Karpas-422 (cell line): ENCODE data around the gene GALNT6. TPM values are rescaled to one million over a fixed set of nuclear protein-coding genes. Genes with fewer than 3 reads are reported as not detected.

Experiments used
- DNase-seq: peaks from one replicate; pipeline ENCODE4 v3.0.0-alpha.2; 2015
- H2AFZ ChIP-seq: fragments of 200-600 bp; sonication (generic); 2 replicates; pipeline ENCODE4 v1.6.1; 2014; ENCODE audit warnings: antibody characterized with exemption, low read length, mixed read lengths
- H3K27ac ChIP-seq: fragments of 200-600 bp; sonication (generic); 2 replicates; pipeline ENCODE4 v1.5.1; 2014; ENCODE audit warnings: mild to moderate bottlenecking, low read length, moderate library complexity
- H3K27me3 ChIP-seq: fragments of 200-600 bp; sonication (generic); 2 replicates; pipeline ENCODE4 v1.6.1; 2014; ENCODE audit warnings: low read length, mixed read lengths
- H3K36me3 ChIP-seq: fragments of 200-600 bp; sonication (generic); 2 replicates; pipeline ENCODE4 v1.6.1; 2014; ENCODE audit warnings: low read length, mixed read lengths; ENCODE audit not compliant: insufficient read depth
- H3K4me1 ChIP-seq: fragments of 200-600 bp; sonication (generic); 2 replicates; pipeline ENCODE4 v1.6.1; 2014; ENCODE audit warnings: mild to moderate bottlenecking, low read length, mixed read lengths
- H3K4me2 ChIP-seq: fragments of 200-600 bp; sonication (generic); 2 replicates; pipeline ENCODE4 v1.6.1; 2014; ENCODE audit warnings: low read length, low read depth, mild to moderate bottlenecking; ENCODE audit not compliant: poor library complexity, severe bottlenecking
- H3K4me3 ChIP-seq: fragments of 200-600 bp; sonication (generic); 2 replicates; pipeline ENCODE4 v1.5.1; 2014; ENCODE audit warnings: mild to moderate bottlenecking, antibody characterized with exemption, low read length, mixed read lengths
- H3K79me2 ChIP-seq: fragments of 200-600 bp; sonication (generic); 2 replicates; pipeline ENCODE4 v1.6.1; 2014; ENCODE audit warnings: mild to moderate bottlenecking, low read length, mixed read lengths
- H3K9ac ChIP-seq: fragments of 200-600 bp; sonication (generic); 2 replicates; pipeline ENCODE4 v1.6.0; 2014; ENCODE audit warnings: low read length
- H3K9me2 ChIP-seq: fragments of 200-600 bp; sonication (generic), shearing (Covaris generic); replicated peaks from 2 replicates; pipeline ENCODE4 v1.6.0; 2014; ENCODE audit warnings: mild to moderate bottlenecking, low read length, moderate library complexity; ENCODE audit not compliant: insufficient read depth
- H3K9me3 ChIP-seq: fragments of 300-700, 200-600 bp; sonication (generic); 2 replicates; pipeline ENCODE4 v1.6.1; 2014; ENCODE audit warnings: low read length, mixed read lengths
- H4K20me1 ChIP-seq: fragments of 200-600 bp; sonication (generic); 2 replicates; pipeline ENCODE4 v1.6.1; 2014; ENCODE audit warnings: mild to moderate bottlenecking, antibody characterized with exemption, low read length, low read depth; ENCODE audit not compliant: insufficient read depth
- total RNA-seq: library from RNA; depleted of rRNA; stranded (reverse); fragments of >200 nt; shearing (Covaris generic); gene quantifications from 2 replicates; pipeline ENCODE4 v1.2.3, GENCODE V29; 2014; ENCODE audit warnings: low replicate concordance

Gene GALNT6
- total RNA-seq, 1 experiment from 2014 or later: 9.1 TPM

DNA sequence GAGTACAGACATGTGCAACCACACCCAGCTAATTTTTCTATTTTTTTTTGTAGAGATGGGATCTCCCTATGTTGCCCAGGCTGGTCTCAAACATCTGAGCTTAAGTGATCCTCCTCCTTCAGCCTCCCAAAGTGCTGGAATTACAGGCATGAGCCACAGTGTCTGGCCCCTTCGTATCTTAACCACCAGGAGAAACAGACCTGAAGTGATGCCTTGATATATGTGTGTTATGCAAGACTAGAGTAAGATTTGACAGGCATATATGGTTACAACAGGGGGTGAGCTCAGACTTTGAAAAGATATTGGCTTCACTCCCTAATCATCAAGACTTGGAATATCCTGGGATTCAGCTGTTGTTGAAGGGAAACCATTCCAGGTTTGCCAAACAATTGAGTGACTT is 10.7 kb upstream of the GALNT6 start:
- Histone ChIP-seq H3K27me3 (no peaks in the 10 kb centered on the region), H3K36me3 (no peaks in the 10 kb centered on the region), H3K9ac (no peak overlapping the region), H4K20me1 (0 out of 2 replicates have a peak, but pooled peaks cover 3% of the 10 kb centered on the region), H3K4me2 (no peak overlapping the region), H3K9me3 (no peaks in the 10 kb centered on the region), H2AFZ (no peak overlapping the region), H3K79me2 (no peaks in the 10 kb centered on the region), H3K4me3 (no peak overlapping the region), H3K4me1 (no peaks in the 10 kb centered on the region), H3K27ac (no peak overlapping the region), H3K9me2 (no peaks in the 10 kb centered on the region)
- DNase-seq: no peak

DNA sequence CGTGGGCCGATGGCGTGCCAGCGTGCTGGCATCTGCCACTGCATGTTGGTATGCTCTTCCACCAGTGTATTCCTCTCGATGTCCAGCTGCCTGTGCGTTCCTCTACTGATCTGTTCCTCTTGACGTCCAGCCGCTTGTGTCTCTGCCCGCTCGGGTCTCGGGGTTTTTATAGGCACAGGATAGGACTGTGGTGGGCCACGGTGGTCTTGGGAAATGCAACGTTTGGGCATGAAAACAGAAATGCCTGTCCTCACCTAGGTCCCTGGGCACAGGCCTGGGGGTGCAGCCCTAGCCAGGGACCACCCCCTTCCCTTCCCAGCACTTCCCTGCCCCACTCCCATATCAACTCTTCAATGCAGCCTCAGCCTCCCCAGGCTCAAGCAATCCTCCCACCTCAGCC is 10.3 kb upstream of the GALNT6 start:
- Histone ChIP-seq H2AFZ (no peak overlapping the region), H4K20me1 (0 out of 2 replicates have a peak, but pooled peaks cover 3% of the 10 kb centered on the region), H3K79me2 (no peaks in the 10 kb centered on the region), H3K36me3 (no peaks in the 10 kb centered on the region), H3K9me3 (no peaks in the 10 kb centered on the region), H3K4me1 (no peaks in the 10 kb centered on the region), H3K4me3 (no peak overlapping the region), H3K9me2 (no peaks in the 10 kb centered on the region), H3K27me3 (no peaks in the 10 kb centered on the region), H3K4me2 (no peak overlapping the region), H3K9ac (no peak overlapping the region), H3K27ac (no peak overlapping the region)
- DNase-seq: no peak

DNA sequence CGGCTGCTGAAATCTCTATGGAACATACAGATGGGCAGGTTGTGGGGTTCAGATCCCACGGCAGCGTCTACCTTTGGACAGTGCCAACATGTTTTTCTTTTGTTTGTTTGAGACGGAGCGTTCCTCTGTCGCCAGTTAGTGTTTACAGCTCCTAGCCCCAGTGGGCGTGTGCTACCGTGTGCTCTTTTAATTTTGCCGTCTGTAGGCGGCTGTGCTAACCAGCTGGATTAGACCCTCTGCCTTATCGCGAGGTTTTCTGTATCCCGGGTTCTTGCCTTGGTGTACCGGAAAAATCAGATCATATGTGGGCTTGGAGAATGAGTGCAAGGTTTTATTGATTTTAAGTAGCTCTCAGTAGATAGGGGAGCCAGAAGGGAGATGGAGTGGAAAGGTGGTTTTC is 9.8 kb upstream of the GALNT6 start:
- H3K79me2 ChIP-seq: no peaks in the 10 kb centered on the region
- H3K9me2 ChIP-seq: no peaks in the 10 kb centered on the region
- DNase-seq: no peak
- H3K9ac ChIP-seq: no peak overlapping the region
- no peak overlapping the region for H3K4me3 ChIP-seq
- 0 out of 2 replicates have a peak, but pooled peaks cover 3% of the 10 kb centered on the region for H4K20me1 ChIP-seq
- H2AFZ ChIP-seq: no peak overlapping the region
- no peaks in the 10 kb centered on the region for H3K4me1 ChIP-seq
- no peak overlapping the region for H3K27ac ChIP-seq
- H3K4me2 ChIP-seq: no peak overlapping the region
- no peaks in the 10 kb centered on the region for H3K27me3 ChIP-seq
- no peaks in the 10 kb centered on the region for H3K9me3 ChIP-seq
- no peaks in the 10 kb centered on the region for H3K36me3 ChIP-seq

DNA sequence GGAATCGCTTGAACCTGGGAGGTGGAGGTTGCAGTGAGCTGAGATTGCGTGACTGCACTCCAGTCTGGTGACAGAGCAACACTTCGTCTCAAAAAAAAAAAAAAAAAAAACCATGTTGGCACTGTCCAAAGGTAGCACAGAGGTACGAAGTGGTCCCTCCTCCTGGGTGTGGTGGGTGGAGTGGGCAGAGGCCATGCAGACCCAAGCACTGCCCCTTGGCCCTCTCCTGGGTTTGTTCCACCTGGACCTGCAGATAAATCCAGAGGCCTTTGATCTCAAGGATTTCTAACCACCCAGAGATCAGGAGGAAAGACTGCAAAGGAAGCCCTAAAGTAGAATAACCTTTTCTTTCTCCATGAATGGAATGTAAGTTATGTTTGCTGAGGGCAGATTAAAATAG is 8.7 kb upstream of the GALNT6 start:
- no peak for DNase-seq
- H3K4me3 ChIP-seq: no peak overlapping the region
- no peaks in the 10 kb centered on the region for H3K79me2 ChIP-seq
- H3K27ac ChIP-seq: no peak overlapping the region
- H2AFZ ChIP-seq: no peak overlapping the region
- no peaks in the 10 kb centered on the region for H3K27me3 ChIP-seq
- H3K9me2 ChIP-seq: no peaks in the 10 kb centered on the region
- H4K20me1 ChIP-seq: 0 out of 2 replicates have a peak, but pooled peaks cover 3% of the 10 kb centered on the region
- no peak overlapping the region for H3K4me2 ChIP-seq
- no peaks in the 10 kb centered on the region for H3K36me3 ChIP-seq
- H3K9me3 ChIP-seq: no peaks in the 10 kb centered on the region
- H3K4me1 ChIP-seq: no peaks in the 10 kb centered on the region
- no peak overlapping the region for H3K9ac ChIP-seq

DNA sequence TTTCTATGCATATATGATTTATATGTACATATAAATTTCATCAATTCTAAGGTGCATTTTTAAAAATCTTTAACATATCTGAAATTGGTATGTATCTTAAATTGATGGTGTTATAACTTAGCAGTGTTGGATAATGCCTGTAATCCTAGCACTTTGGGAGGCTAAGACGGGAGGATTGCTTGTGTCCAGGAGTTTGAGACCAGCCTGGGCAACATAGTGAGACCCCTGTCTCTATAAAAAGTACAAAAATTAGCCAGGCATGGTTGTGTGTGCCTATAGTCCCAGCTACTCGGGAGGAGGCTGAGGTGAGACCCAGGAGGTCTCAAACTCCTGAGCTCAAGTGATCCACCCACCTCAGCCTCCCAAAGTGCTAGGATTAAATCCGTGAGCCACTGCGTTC is 6.5 kb upstream of the GALNT6 start:
- Histone ChIP-seq H3K9ac (no peak overlapping the region), H3K9me2 (no peaks in the 10 kb centered on the region), H3K27me3 (no peaks in the 10 kb centered on the region), H3K79me2 (no peaks in the 10 kb centered on the region), H3K36me3 (no peaks in the 10 kb centered on the region), H3K4me2 (no peak overlapping the region), H4K20me1 (0 out of 2 replicates have a peak, but pooled peaks cover 3% of the 10 kb centered on the region), H3K4me3 (no peak overlapping the region), H3K27ac (no peak overlapping the region), H3K9me3 (no peaks in the 10 kb centered on the region), H2AFZ (no peak overlapping the region), H3K4me1 (peaks cover 4% of the 10 kb centered on the region)
- no peak for DNase-seq

DNA sequence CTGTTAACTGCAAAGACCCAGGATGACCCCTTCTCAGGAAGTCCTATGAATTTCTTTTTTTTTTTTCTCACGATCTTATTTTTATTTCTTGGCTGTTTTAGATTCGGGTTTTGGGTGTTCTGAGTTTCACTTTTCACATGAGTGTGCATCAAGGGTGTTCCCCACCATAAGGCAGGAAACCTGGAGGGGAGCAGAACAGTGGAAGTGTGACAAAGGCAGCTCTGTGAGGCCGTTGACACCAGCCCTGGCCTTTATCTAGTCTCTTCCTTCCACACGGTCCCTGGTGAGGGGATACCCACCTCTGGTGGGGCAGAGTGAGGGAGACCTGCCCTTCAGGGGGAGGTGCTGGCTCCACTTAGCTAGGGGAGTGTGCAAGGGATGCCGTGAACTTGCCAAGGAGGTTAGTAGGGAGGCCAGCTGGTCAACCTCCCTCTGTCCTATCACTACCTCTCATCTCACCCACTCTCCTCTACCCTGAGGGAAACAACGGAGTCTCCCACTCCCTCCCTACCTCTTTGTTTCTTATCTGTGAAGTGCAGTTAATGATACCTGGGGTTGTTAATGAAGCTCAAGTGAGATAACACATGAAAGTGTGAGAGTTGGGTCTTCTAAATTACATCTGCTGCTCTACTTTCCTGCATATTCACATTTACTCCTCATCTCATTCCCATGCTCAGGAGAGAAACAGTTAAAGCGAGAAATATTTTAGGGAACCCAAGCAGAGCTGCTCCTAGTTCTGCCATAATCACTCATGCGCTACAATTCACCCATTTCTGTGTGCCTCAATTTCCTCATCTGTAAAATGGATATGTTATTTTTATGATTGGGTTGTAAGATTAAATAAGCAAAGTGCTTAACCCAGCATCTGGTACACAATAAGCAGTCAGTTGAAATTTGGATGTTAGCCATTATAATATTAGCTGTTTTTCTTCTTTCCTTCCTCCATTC is 4.4 kb upstream of the GALNT6 start:
- H3K4me3 ChIP-seq: no peak overlapping the region
- no peak overlapping the region for H3K27ac ChIP-seq
- H3K79me2 ChIP-seq: no peaks in the 10 kb centered on the region
- no peaks in the 10 kb centered on the region for H3K36me3 ChIP-seq
- no peaks in the 10 kb centered on the region for H4K20me1 ChIP-seq
- H3K9ac ChIP-seq: no peak overlapping the region
- no peaks in the 10 kb centered on the region for H3K27me3 ChIP-seq
- H3K4me1 ChIP-seq: peaks cover 19% of the 10 kb centered on the region
- no peaks in the 10 kb centered on the region for H3K9me2 ChIP-seq
- H3K4me2 ChIP-seq: no peak overlapping the region
- H2AFZ ChIP-seq: no peak overlapping the region
- H3K9me3 ChIP-seq: no peaks in the 10 kb centered on the region
- DNase-seq: no peak

DNA sequence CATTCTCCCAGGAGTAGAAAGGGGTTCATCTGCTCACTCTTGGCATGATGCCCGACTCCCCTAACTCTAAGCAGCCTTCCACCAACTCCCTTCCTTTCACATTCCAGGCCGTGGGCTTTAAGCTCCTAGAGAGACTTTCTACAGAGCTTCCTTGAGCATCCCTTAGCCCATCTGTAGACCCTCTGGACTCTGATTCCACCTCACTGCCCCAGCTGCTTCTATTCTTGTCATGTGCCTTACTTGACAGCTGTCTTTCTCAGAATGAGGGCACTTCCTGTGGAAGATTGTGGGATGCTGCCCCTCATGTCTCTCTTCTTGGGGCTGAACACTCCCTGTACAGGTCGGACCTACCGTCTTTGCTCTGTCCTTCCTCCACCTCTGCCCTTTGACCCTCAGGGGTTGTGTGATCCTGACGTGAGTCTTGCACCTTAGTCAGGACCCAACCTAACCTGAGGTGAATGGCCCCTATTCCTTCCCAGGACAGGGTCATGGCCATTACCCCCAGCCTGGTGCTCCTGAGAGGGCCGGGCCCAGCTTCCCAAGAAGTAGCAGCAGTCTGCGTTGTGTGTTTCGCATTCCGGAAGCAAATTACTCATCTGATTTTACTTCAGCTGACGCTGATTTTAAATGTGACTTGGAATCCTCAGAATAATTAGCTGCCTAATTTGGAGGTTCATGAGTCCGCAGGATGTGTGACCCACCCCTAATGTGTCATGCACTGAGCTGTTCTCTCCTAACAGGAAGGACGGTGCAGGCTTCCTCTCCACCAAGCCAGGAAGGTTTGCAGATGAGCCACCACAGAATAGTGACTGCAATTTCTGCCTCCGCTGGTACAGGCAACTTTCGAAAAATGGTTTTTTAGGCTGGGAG is 2.7 kb upstream of the GALNT6 start:
- no peaks in the 10 kb centered on the region for H3K9me3 ChIP-seq
- no peaks in the 10 kb centered on the region for H3K36me3 ChIP-seq
- no peak overlapping the region for H3K9ac ChIP-seq
- no peak overlapping the region for H2AFZ ChIP-seq
- H3K27me3 ChIP-seq: no peaks in the 10 kb centered on the region
- H4K20me1 ChIP-seq: no peaks in the 10 kb centered on the region
- peaks cover 33% of the 10 kb centered on the region for H3K4me1 ChIP-seq
- H3K9me2 ChIP-seq: no peaks in the 10 kb centered on the region
- DNase-seq: no peak
- H3K27ac ChIP-seq: no peak overlapping the region
- no peak overlapping the region for H3K4me3 ChIP-seq
- H3K4me2 ChIP-seq: no peak overlapping the region
- no peaks in the 10 kb centered on the region for H3K79me2 ChIP-seq
